ENCODE measurements around the gene FDX1. TPM values are rescaled to one million over a fixed set of nuclear protein-coding genes. Genes with fewer than 3 reads are reported as not detected.

FDX1 gene, protein sequence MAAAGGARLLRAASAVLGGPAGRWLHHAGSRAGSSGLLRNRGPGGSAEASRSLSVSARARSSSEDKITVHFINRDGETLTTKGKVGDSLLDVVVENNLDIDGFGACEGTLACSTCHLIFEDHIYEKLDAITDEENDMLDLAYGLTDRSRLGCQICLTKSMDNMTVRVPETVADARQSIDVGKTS
- total RNA-seq, result 7.2 and 10.7 TPM in 2 replicates

DNA sequence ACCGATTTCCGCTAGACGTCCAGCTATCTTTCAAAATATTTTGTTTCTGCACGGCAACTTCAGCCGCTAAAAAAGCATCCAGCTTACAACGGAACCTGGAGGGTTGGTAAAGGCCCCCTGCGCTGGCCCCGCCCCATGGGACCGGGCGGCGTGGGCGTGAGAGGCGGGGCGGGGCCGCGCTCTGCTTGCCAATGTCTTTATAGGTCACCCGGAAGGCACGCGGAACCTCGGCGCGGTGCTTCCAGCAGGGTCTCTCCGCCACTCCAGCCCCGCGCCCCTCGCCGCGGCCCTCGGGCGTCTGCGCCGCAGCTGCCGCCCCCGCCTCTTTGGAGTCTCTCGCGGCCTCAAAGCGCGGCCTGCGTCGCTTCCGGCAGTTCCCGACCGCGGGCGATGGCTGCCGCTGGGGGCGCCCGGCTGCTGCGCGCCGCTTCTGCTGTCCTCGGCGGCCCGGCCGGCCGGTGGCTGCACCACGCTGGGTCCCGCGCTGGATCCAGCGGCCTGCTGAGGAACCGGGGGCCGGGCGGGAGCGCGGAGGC is at the start of gene FDX1:
Gene FDX1, plus strand, starts transcription at position 218 of the 536 bp plus-strand sequence. Its CDS starts 173 bp downstream, at position 391.

Other genes with a start within 250 kb of the FDX1 start
- 76.3 and 110 TPM in 2 replicates for gene RDX, start 133.3 kb upstream of the FDX1 start, total RNA-seq